Neural cell (in vitro differentiated cells): ENCODE data around the gene MAP3K1. TPM values are rescaled to one million over a fixed set of nuclear protein-coding genes. Genes with fewer than 3 reads are reported as not detected.

ENCODE experiments used
- H2AFZ ChIP-seq: fragments of 200-600, 300-800 bp; sonication (generic), shearing (Covaris generic); 2 replicates; pipeline ENCODE4 v1.6.0; 2014; ENCODE audit warnings: low read depth, mild to moderate bottlenecking, antibody characterized with exemption, low read length, moderate library complexity
- H3F3A ChIP-seq: fragments of 200-600 bp; shearing (Covaris generic); 2 replicates; pipeline ENCODE4 v1.6.1; 2016; ENCODE audit warnings: mild to moderate bottlenecking, moderate library complexity, mixed read lengths, antibody characterized with exemption, low read length; ENCODE audit not compliant: insufficient read depth, poor library complexity, severe bottlenecking
- H3K27ac ChIP-seq: fragments of 200-600, 300-800 bp; sonication (generic), shearing (Covaris generic); 2 replicates; pipeline ENCODE4 v1.5.1; 2014; ENCODE audit warnings: mild to moderate bottlenecking, low read length, moderate library complexity
- H3K27me3 ChIP-seq: fragments of 300-800, 200-600 bp; sonication (generic), shearing (Covaris generic); 2 replicates; pipeline ENCODE4 v1.6.0; 2014; ENCODE audit warnings: mild to moderate bottlenecking, low read depth, low read length, moderate library complexity; ENCODE audit not compliant: insufficient read depth
- H3K36me3 ChIP-seq: fragments of 300-800, 200-600 bp; sonication (generic), shearing (Covaris generic); 2 replicates; pipeline ENCODE4 v1.5.1; 2014; ENCODE audit warnings: mild to moderate bottlenecking, antibody characterized with exemption, low read length, moderate library complexity; ENCODE audit not compliant: insufficient read depth
- H3K4me2 ChIP-seq: fragments of 300-800, 200-600 bp; sonication (generic), shearing (Covaris generic); 2 replicates; pipeline ENCODE4 v1.6.0; 2014; ENCODE audit warnings: mild to moderate bottlenecking, low read length
- H3K4me3 ChIP-seq: fragments of 300-800, 200-600 bp; sonication (generic), shearing (Covaris generic); 2 replicates; pipeline ENCODE4 v1.5.1; 2014; ENCODE audit warnings: mild to moderate bottlenecking, low read length, moderate library complexity
- H3K79me2 ChIP-seq: fragments of 200-600 bp; shearing (Covaris generic); replicated peaks from 2 replicates; pipeline ENCODE4 v1.6.0; 2014; ENCODE audit warnings: mild to moderate bottlenecking, low read length, moderate library complexity; ENCODE audit not compliant: insufficient read depth
- H3K9ac ChIP-seq: fragments of 300-800, 200-600 bp; sonication (generic), shearing (Covaris generic); 2 replicates; pipeline ENCODE4 v1.6.1; 2016; ENCODE audit warnings: mild to moderate bottlenecking, low read length, mixed read lengths
- H3K9me2 ChIP-seq: fragments of 200-600 bp; shearing (Covaris generic); 2 replicates; pipeline ENCODE4 v1.6.1; 2016; ENCODE audit warnings: mild to moderate bottlenecking, low read length, mixed read lengths; ENCODE audit not compliant: insufficient read depth
- H3K9me3 ChIP-seq: fragments of 200-600, 300-800 bp; sonication (generic), shearing (Covaris generic); 2 replicates; pipeline ENCODE4 v1.6.1; 2016; ENCODE audit warnings: mild to moderate bottlenecking, mixed run types, low read length, moderate library complexity, mixed read lengths
- H4K20me1 ChIP-seq: fragments of 200-600 bp; shearing (Covaris generic); 2 replicates; pipeline ENCODE4 v1.6.1; 2016; ENCODE audit warnings: mild to moderate bottlenecking, mixed run types; ENCODE audit not compliant: insufficient read depth
- CTCF ChIP-seq: fragments of 450-650 bp; IDR thresholded peaks from 2 replicates; pipeline ENCODE4 v1.5.1; 2014; ENCODE audit warnings: antibody characterized with exemption, mild to moderate bottlenecking, moderate library complexity; ENCODE audit not compliant: poor library complexity, severe bottlenecking
- EP300 ChIP-seq: fragments of 450-650 bp; conservative IDR thresholded peaks from 2 replicates; pipeline ENCODE4 v1.6.1; 2014; ENCODE audit warnings: antibody characterized with exemption, mild to moderate bottlenecking, moderate library complexity; ENCODE audit not compliant: poor library complexity, severe bottlenecking
- EZH2 ChIP-seq: fragments of 200-600, 300-800 bp; shearing (Covaris generic), sonication (generic); IDR thresholded peaks from 2 replicates; pipeline ENCODE4 v1.6.1; 2014; ENCODE audit warnings: antibody characterized with exemption, low read length, borderline replicate concordance, mild to moderate bottlenecking; ENCODE audit not compliant: insufficient read depth, poor library complexity, severe bottlenecking
- MXI1 ChIP-seq: fragments of 450-650 bp; conservative IDR thresholded peaks from 2 replicates; pipeline ENCODE4 v1.6.1; 2014; ENCODE audit warnings: antibody characterized with exemption, mild to moderate bottlenecking; ENCODE audit not compliant: poor library complexity, severe bottlenecking
- POLR2AphosphoS5 ChIP-seq: IDR thresholded peaks from 2 replicates; pipeline ENCODE4 v1.6.1; 2012
- RAD21 ChIP-seq: fragments of 450-650 bp; conservative IDR thresholded peaks from 2 replicates; pipeline ENCODE4 v1.6.1; 2014; ENCODE audit warnings: antibody characterized with exemption, mild to moderate bottlenecking, moderate library complexity
- REST ChIP-seq: IDR thresholded peaks from 2 replicates; pipeline ENCODE4 v1.6.1; 2012; ENCODE audit warnings: borderline replicate concordance
- SMC3 ChIP-seq: fragments of 450-650 bp; conservative IDR thresholded peaks from 2 replicates; pipeline ENCODE4 v1.6.1; 2014; ENCODE audit warnings: antibody characterized with exemption, mild to moderate bottlenecking, moderate library complexity; ENCODE audit not compliant: poor library complexity
- TAF1 ChIP-seq: IDR thresholded peaks from 2 replicates; pipeline ENCODE4 v1.6.1; 2012; ENCODE audit warnings: low read depth
- polyA plus RNA-seq: library from polyadenylated mRNA; depleted of rRNA; stranded (reverse); fragments of >200 nt; gene quantifications from 2 replicates; pipeline ENCODE4 v1.2.3, GENCODE V29; 2014

MAP3K1 gene
- polyA plus RNA-seq, 1 donor from 2014 or later: 26.4 TPM

GRCh38 chr5:56822981-56823380 is 7.6 kb downstream of the MAP3K1 start:
- H3K9me2 ChIP-seq: no peaks in the 10 kb centered on the region
- H3K36me3 ChIP-seq: no peaks in the 10 kb centered on the region
- no peak overlapping the region for H3K4me2 ChIP-seq
- no peaks in the 10 kb centered on the region for H4K20me1 ChIP-seq
- H3F3A ChIP-seq: no peaks in the 10 kb centered on the region
- no peak for TF ChIP-seq SMC3
- no peak for TF ChIP-seq POLR2AphosphoS5
- no peak for TF ChIP-seq RAD21
- no peak for TF ChIP-seq TAF1
- TF ChIP-seq EP300: no peak
- H3K4me3 ChIP-seq: no peak overlapping the region
- H3K79me2 ChIP-seq: peaks cover 61% of the 10 kb centered on the region
- no peaks in the 10 kb centered on the region for H3K27me3 ChIP-seq
- no peak overlapping the region for H2AFZ ChIP-seq
- H3K9me3 ChIP-seq: no peaks in the 10 kb centered on the region
- H3K9ac ChIP-seq: no peak overlapping the region
- no peak overlapping the region for H3K27ac ChIP-seq

DNA sequence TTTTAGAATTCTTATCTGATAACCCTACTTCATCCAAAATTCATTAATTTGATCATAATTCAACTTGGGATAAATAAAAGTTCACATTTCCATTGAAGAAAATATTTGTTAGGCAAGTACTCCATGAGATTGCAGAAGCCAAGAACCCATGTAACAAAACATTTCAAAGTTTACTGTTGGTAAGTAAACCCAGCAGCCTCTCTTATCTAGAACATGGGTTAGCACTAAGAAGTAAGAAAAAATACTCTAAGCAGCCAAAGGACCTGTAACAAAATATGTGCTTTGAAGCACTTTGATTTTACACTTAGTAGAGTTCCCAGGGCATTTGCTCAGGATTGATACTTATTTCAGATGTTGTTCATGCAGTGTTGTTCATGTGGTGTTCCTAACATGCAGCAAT is 8.7 kb downstream of the MAP3K1 start:
- no peak overlapping the region for H3K4me3 ChIP-seq
- H3K27ac ChIP-seq: no peak overlapping the region
- H3K79me2 ChIP-seq: peaks cover 54% of the 10 kb centered on the region
- H3K9ac ChIP-seq: no peak overlapping the region
- H3F3A ChIP-seq: no peaks in the 10 kb centered on the region
- H3K36me3 ChIP-seq: no peaks in the 10 kb centered on the region
- no peak overlapping the region for H3K4me2 ChIP-seq
- no peak overlapping the region for H2AFZ ChIP-seq
- no peak for TF ChIP-seq EZH2
- no peak for TF ChIP-seq MXI1
- TF ChIP-seq CTCF: no peak
- no peak for TF ChIP-seq EP300
- no peak for TF ChIP-seq SMC3
- TF ChIP-seq TAF1: no peak
- TF ChIP-seq RAD21: no peak
- H3K27me3 ChIP-seq: no peaks in the 10 kb centered on the region
- H3K9me3 ChIP-seq: no peaks in the 10 kb centered on the region
- H4K20me1 ChIP-seq: no peaks in the 10 kb centered on the region
- no peaks in the 10 kb centered on the region for H3K9me2 ChIP-seq

DNA sequence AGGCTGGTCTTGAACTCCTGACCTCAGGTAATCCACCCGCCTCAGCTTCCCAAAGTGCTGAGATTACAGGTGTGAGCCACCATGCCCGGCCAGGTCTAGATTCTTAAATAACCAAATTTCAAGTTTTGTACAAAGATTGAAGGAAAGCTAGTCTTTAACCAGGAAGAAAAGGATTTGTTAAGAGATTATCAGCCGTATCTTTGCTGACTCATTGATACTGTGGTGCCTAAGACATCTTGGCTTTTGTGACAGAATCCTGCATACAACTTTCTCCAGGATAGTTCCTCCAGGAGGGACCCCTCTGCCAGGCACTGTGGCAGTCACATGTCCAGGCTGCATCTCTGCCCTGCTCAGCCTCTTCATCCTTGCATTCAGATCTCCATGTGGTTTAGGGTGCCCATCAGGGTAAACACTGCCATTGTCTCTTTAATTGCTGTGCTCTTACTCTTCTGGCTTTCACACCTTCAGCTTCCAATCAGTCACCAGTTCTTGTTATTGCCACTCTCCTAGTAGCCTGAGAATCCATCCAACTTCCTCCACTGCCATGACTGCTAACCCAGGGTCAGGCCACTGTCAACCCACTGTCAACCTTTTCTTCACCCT is 10.0 kb downstream of the MAP3K1 start:
- TF ChIP-seq SMC3 (no peak), EP300 (no peak), EZH2 (no peak), TAF1 (no peak), REST (no peak), POLR2AphosphoS5 (no peak), CTCF (no peak), MXI1 (no peak), RAD21 (no peak)
- no peaks in the 10 kb centered on the region for H3K36me3 ChIP-seq
- no peaks in the 10 kb centered on the region for H3K27me3 ChIP-seq
- no peak overlapping the region for H2AFZ ChIP-seq
- no peaks in the 10 kb centered on the region for H3K9me3 ChIP-seq
- no peak overlapping the region for H3K27ac ChIP-seq
- no peaks in the 10 kb centered on the region for H3F3A ChIP-seq
- H4K20me1 ChIP-seq: no peaks in the 10 kb centered on the region
- H3K9ac ChIP-seq: no peak overlapping the region
- H3K4me3 ChIP-seq: no peak overlapping the region
- H3K79me2 ChIP-seq: peaks cover 41% of the 10 kb centered on the region
- no peak overlapping the region for H3K4me2 ChIP-seq
- no peaks in the 10 kb centered on the region for H3K9me2 ChIP-seq
